ENCODE measurements around the gene UBTD2. TPM values are rescaled to one million over a fixed set of nuclear protein-coding genes. Genes with fewer than 3 reads are reported as not detected.

UBTD2 gene
- total and polyA plus RNA-seq, 2 donors (not counting 1 experiment from before 2014, with no cell fraction given): 1.4 to 9.2 TPM

GRCh38 chr5:172312286-172312685 is 28.7 kb upstream of the UBTD2 start:
- TF ChIP-seq CTCF (IDR thresholded peaks at IDR 0.05): no peak
- TF ChIP-seq EZH2 (IDR thresholded peaks at IDR 0.05; ENCODE audit: borderline replicate concordance, insufficient read depth, low read depth, low read length, poor library complexity, severe bottlenecking): no peak
- POLR2A ChIA-PET: no interaction called here

GRCh38 chr5:172311605-172312004 is 28.0 kb upstream of the UBTD2 start:
- no peak overlapping the region for H3K4me2 ChIP-seq (replicated peaks; ENCODE audit: low read depth, low read length, poor library complexity, severe bottlenecking)
- CTCF ChIA-PET: no interaction called here

More at GRCh38 chr5:172312286-172312685, 28.7 kb upstream of the UBTD2 start:
- no peaks in the 10 kb centered on the region for H3K79me2 ChIP-seq (ENCODE audit: control insufficient read depth, insufficient read depth, low read length)
- no peaks in the 10 kb centered on the region for H3K4me1 ChIP-seq (ENCODE audit: control insufficient read depth in 2 of 2, insufficient read depth in 2 of 2, low read length in 2 of 2)
- CTCF ChIA-PET: no interaction called here
- DNase-seq (no peak), ATAC-seq (ENCODE audit: low read depth) (no peak)
- no peak overlapping the region for H3K4me3 ChIP-seq (ENCODE audit: control extremely low read depth in 1 of 5, extremely low read depth in 1 of 5, insufficient read depth in 1 of 5, low read depth in 2 of 5, low read length in 4 of 5)
- H4K20me1 ChIP-seq (ENCODE audit: control insufficient read depth, insufficient read depth, low read length, poor library complexity, severe bottlenecking): no peaks in the 10 kb centered on the region
- H2AFZ ChIP-seq (ENCODE audit: insufficient read depth, low read depth, low read length, poor library complexity, severe bottlenecking): no peak overlapping the region
- no peaks in the 10 kb centered on the region for H3K27me3 ChIP-seq (replicated peaks in 1 of 4; ENCODE audit: control extremely low read depth in 1 of 4, control insufficient read depth in 3 of 4, insufficient read depth in 4 of 4, low read length in 3 of 4)
- no peak overlapping the region for H3K4me2 ChIP-seq (replicated peaks; ENCODE audit: low read depth, low read length, poor library complexity, severe bottlenecking)
- H3K9me3 ChIP-seq (ENCODE audit: control extremely low read depth in 1 of 3, control insufficient read depth in 2 of 3, insufficient read depth in 1 of 3, low read length in 2 of 3): no peaks in the 10 kb centered on the region
- no peak overlapping the region for H3K9ac ChIP-seq (ENCODE audit: low read length)
- intact Hi-C loops (cut with micrococcal nuclease): no loop called here
- no peaks in the 10 kb centered on the region for H3K9me3 Mint-ChIP-seq (ENCODE audit: insufficient read depth)
- no peak overlapping the region for H3K27ac Mint-ChIP-seq
- no CpG with 5 or more reads among the region's 1 CpG for WGBS (ENCODE audit: insufficient coverage)
- peaks cover 3% of the 10 kb centered on the region for H3K27me3 Mint-ChIP-seq
- H3K36me3 ChIP-seq (replicated peaks in 1 of 2; ENCODE audit: control extremely low read depth in 1 of 2, control insufficient read depth in 1 of 2, extremely low read depth in 1 of 2, insufficient read depth in 2 of 2, low read length in 1 of 2): no peaks in the 10 kb centered on the region
- no peak overlapping the region for H3K4me3 Mint-ChIP-seq
- no peak overlapping the region for H3K27ac ChIP-seq (ENCODE audit: low read length in 2 of 2)
- H3K4me1 Mint-ChIP-seq: no peaks in the 10 kb centered on the region

More at GRCh38 chr5:172311605-172312004, 28.0 kb upstream of the UBTD2 start:
- no peak overlapping the region for H3K9ac ChIP-seq (ENCODE audit: low read length)
- no peaks in the 10 kb centered on the region for H3K9me3 ChIP-seq (ENCODE audit: control extremely low read depth in 1 of 3, control insufficient read depth in 2 of 3, insufficient read depth in 1 of 3, low read length in 2 of 3)
- Mint-ChIP-seq H3K9me3 (ENCODE audit: insufficient read depth) (no peaks in the 10 kb centered on the region), H3K27me3 (peaks cover 3% of the 10 kb centered on the region), H3K4me3 (no peak overlapping the region), H3K4me1 (no peaks in the 10 kb centered on the region), H3K27ac (no peak overlapping the region)
- no peak overlapping the region for H3K4me3 ChIP-seq (ENCODE audit: control extremely low read depth in 1 of 5, extremely low read depth in 1 of 5, insufficient read depth in 1 of 5, low read depth in 2 of 5, low read length in 4 of 5)
- no peak overlapping the region for H2AFZ ChIP-seq (ENCODE audit: insufficient read depth, low read depth, low read length, poor library complexity, severe bottlenecking)
- TF ChIP-seq EZH2 (IDR thresholded peaks at IDR 0.05; ENCODE audit: borderline replicate concordance, insufficient read depth, low read depth, low read length, poor library complexity, severe bottlenecking): no peak
- no peak for TF ChIP-seq CTCF (IDR thresholded peaks at IDR 0.05)
- H3K4me1 ChIP-seq (ENCODE audit: control insufficient read depth in 2 of 2, insufficient read depth in 2 of 2, low read length in 2 of 2): no peaks in the 10 kb centered on the region
- no peaks in the 10 kb centered on the region for H4K20me1 ChIP-seq (ENCODE audit: control insufficient read depth, insufficient read depth, low read length, poor library complexity, severe bottlenecking)
- no peaks in the 10 kb centered on the region for H3K36me3 ChIP-seq (replicated peaks in 1 of 2; ENCODE audit: control extremely low read depth in 1 of 2, control insufficient read depth in 1 of 2, extremely low read depth in 1 of 2, insufficient read depth in 2 of 2, low read length in 1 of 2)
- WGBS (ENCODE audit: insufficient coverage): 100% methylated on average over 1 of the region's 4 CpGs
- DNase-seq: no peak
- ATAC-seq (ENCODE audit: low read depth): no peak
- no peaks in the 10 kb centered on the region for H3K27me3 ChIP-seq (replicated peaks in 1 of 4; ENCODE audit: control extremely low read depth in 1 of 4, control insufficient read depth in 3 of 4, insufficient read depth in 4 of 4, low read length in 3 of 4)
- no peaks in the 10 kb centered on the region for H3K79me2 ChIP-seq (ENCODE audit: control insufficient read depth, insufficient read depth, low read length)
- H3K27ac ChIP-seq (ENCODE audit: low read length in 2 of 2): no peak overlapping the region
- POLR2A ChIA-PET: no interaction called here
- intact Hi-C loops (cut with micrococcal nuclease): no loop called here

Data from B cell (primary cell).